Adipocyte (in vitro differentiated cells): ENCODE measurements around the gene SETDB2.

Source experiments
- DNase-seq: peaks from one replicate; pipeline ENCODE4 v3.0.0-alpha.2; 2015; ENCODE audit warnings: low read depth
- H3K27me3 ChIP-seq: replicated peaks from 2 replicates; pipeline ENCODE4 v1.7.0; 2013; ENCODE audit warnings: mild to moderate bottlenecking, low read length, moderate library complexity; ENCODE audit not compliant: control insufficient read depth, insufficient read depth
- H3K36me3 ChIP-seq: 2 replicates; pipeline ENCODE4 v1.7.0; 2013; ENCODE audit warnings: low read length, mild to moderate bottlenecking, moderate library complexity; ENCODE audit not compliant: control insufficient read depth, insufficient read depth, severe bottlenecking
- H3K4me1 ChIP-seq: 2 replicates; pipeline ENCODE4 v1.7.0; 2013; ENCODE audit warnings: mild to moderate bottlenecking, low read length, moderate library complexity; ENCODE audit not compliant: control insufficient read depth, insufficient read depth
- H3K4me3 ChIP-seq: 2 replicates; pipeline ENCODE4 v1.7.0; 2013; ENCODE audit warnings: mild to moderate bottlenecking, low read length, moderate library complexity
- H3K9ac ChIP-seq: 2 replicates; pipeline ENCODE4 v1.7.0; 2013; ENCODE audit warnings: mild to moderate bottlenecking, low read length, moderate library complexity
- H3K9me3 ChIP-seq: 2 replicates; pipeline ENCODE4 v1.7.0; 2013; ENCODE audit warnings: mild to moderate bottlenecking, low read length, moderate library complexity; ENCODE audit not compliant: control insufficient read depth

The SETDB2 gene

GRCh38 chr13:49409008-49409407 lies 35.1 kb upstream of the SETDB2 start:
- H3K4me3 ChIP-seq, result no peak overlapping the region
- H3K4me1 ChIP-seq, result no peaks in the 10 kb centered on the region
- peaks cover 13% of the 10 kb centered on the region for H3K9me3 ChIP-seq
- no peaks in the 10 kb centered on the region for H3K36me3 ChIP-seq
- no peak overlapping the region for H3K9ac ChIP-seq
- H3K27me3 ChIP-seq, result no peaks in the 10 kb centered on the region
- DNase-seq, result no peak

- Histone ChIP-seq H3K9me3 (peaks cover 3% of the 10 kb centered on the region), H3K4me1 (no peaks in the 10 kb centered on the region), H3K27me3 (no peaks in the 10 kb centered on the region), H3K9ac (no peak overlapping the region), H3K36me3 (no peaks in the 10 kb centered on the region), H3K4me3 (no peak overlapping the region)
- DNase-seq, result no peak
Observed at GRCh38 chr13:49410006-49410405, 34.1 kb upstream of the SETDB2 start.

GRCh38 chr13:49410477-49410876 lies 33.6 kb upstream of the SETDB2 start:
- no peaks in the 10 kb centered on the region for H3K9me3 ChIP-seq
- no peak overlapping the region for H3K4me3 ChIP-seq
- no peaks in the 10 kb centered on the region for H3K27me3 ChIP-seq
- H3K36me3 ChIP-seq, result no peaks in the 10 kb centered on the region
- no peaks in the 10 kb centered on the region for H3K4me1 ChIP-seq
- no peak for DNase-seq
- no peak overlapping the region for H3K9ac ChIP-seq

GRCh38 chr13:49411353-49411752 lies 32.7 kb upstream of the SETDB2 start:
- H3K9ac ChIP-seq, result no peak overlapping the region
- no peaks in the 10 kb centered on the region for H3K4me1 ChIP-seq
- no peak for DNase-seq
- no peak overlapping the region for H3K4me3 ChIP-seq
- H3K27me3 ChIP-seq, result no peaks in the 10 kb centered on the region
- H3K36me3 ChIP-seq, result no peaks in the 10 kb centered on the region
- H3K9me3 ChIP-seq, result no peaks in the 10 kb centered on the region

- H3K36me3 ChIP-seq, result no peaks in the 10 kb centered on the region
- H3K9me3 ChIP-seq, result no peaks in the 10 kb centered on the region
- no peak overlapping the region for H3K9ac ChIP-seq
- no peak for DNase-seq
- H3K4me3 ChIP-seq, result no peak overlapping the region
- no peaks in the 10 kb centered on the region for H3K27me3 ChIP-seq
- no peaks in the 10 kb centered on the region for H3K4me1 ChIP-seq
Observed at GRCh38 chr13:49412749-49413148, 31.3 kb upstream of the SETDB2 start.

- H3K9me3 ChIP-seq, result no peaks in the 10 kb centered on the region
- H3K27me3 ChIP-seq, result no peaks in the 10 kb centered on the region
- no peak overlapping the region for H3K9ac ChIP-seq
- H3K4me3 ChIP-seq, result no peak overlapping the region
- H3K4me1 ChIP-seq, result peaks cover 8% of the 10 kb centered on the region
- no peak for DNase-seq
- H3K36me3 ChIP-seq, result no peaks in the 10 kb centered on the region
Observed at GRCh38 chr13:49417161-49417560, 26.9 kb upstream of the SETDB2 start.

GRCh38 chr13:49418206-49418605 lies 25.9 kb upstream of the SETDB2 start:
- Histone ChIP-seq H3K9me3 (no peaks in the 10 kb centered on the region), H3K9ac (no peak overlapping the region), H3K4me3 (no peak overlapping the region), H3K36me3 (no peaks in the 10 kb centered on the region), H3K27me3 (no peaks in the 10 kb centered on the region), H3K4me1 (peaks cover 8% of the 10 kb centered on the region)
- DNase-seq, result no peak

GRCh38 chr13:49419276-49419675 lies 24.8 kb upstream of the SETDB2 start:
- peaks cover 8% of the 10 kb centered on the region for H3K4me1 ChIP-seq
- no peak overlapping the region for H3K9ac ChIP-seq

GRCh38 chr13:49421391-49421790 lies 22.7 kb upstream of the SETDB2 start:
- H3K36me3 ChIP-seq, result no peaks in the 10 kb centered on the region
- no peak overlapping the region for H3K4me3 ChIP-seq
- H3K4me1 ChIP-seq, result peaks cover 8% of the 10 kb centered on the region
- no peaks in the 10 kb centered on the region for H3K9me3 ChIP-seq
- no peak overlapping the region for H3K9ac ChIP-seq
- H3K27me3 ChIP-seq, result no peaks in the 10 kb centered on the region
- no peak for DNase-seq

More at GRCh38 chr13:49419276-49419675, 24.8 kb upstream of the SETDB2 start:
- peak; percentile 25 for DNase-seq
- Histone ChIP-seq H3K4me3 (no peak overlapping the region), H3K36me3 (no peaks in the 10 kb centered on the region), H3K27me3 (no peaks in the 10 kb centered on the region), H3K9me3 (no peaks in the 10 kb centered on the region)

GRCh38 chr13:49424011-49424560 lies 20.0 kb upstream of the SETDB2 start:
- no peak for DNase-seq
- H3K9ac ChIP-seq, result no peak overlapping the region
- H3K4me3 ChIP-seq, result no peak overlapping the region
- no peaks in the 10 kb centered on the region for H3K9me3 ChIP-seq
- no peaks in the 10 kb centered on the region for H3K36me3 ChIP-seq
- H3K4me1 ChIP-seq, result peaks cover 7% of the 10 kb centered on the region
- no peaks in the 10 kb centered on the region for H3K27me3 ChIP-seq

- Histone ChIP-seq H3K4me3 (no peak overlapping the region), H3K9me3 (no peaks in the 10 kb centered on the region), H3K9ac (no peak overlapping the region), H3K36me3 (peaks cover 7% of the 10 kb centered on the region), H3K4me1 (no peaks in the 10 kb centered on the region), H3K27me3 (no peaks in the 10 kb centered on the region)
- peak; percentile 40 for DNase-seq
Observed at GRCh38 chr13:49428041-49428763, 15.9 kb upstream of the SETDB2 start.

- Histone ChIP-seq H3K9me3 (no peaks in the 10 kb centered on the region), H3K9ac (no peak overlapping the region), H3K36me3 (peaks cover 7% of the 10 kb centered on the region), H3K4me1 (no peaks in the 10 kb centered on the region), H3K4me3 (no peak overlapping the region), H3K27me3 (no peaks in the 10 kb centered on the region)
- no peak for DNase-seq
Observed at GRCh38 chr13:49429121-49429520, 15.0 kb upstream of the SETDB2 start.
